ENCODE measurements around the gene MSX1. TPM values are rescaled to one million over a fixed set of nuclear protein-coding genes. Genes with fewer than 3 reads are reported as not detected.

The MSX1 gene
- total RNA-seq, 1 experiment from 2014 or later, result 10.0 TPM

DNA sequence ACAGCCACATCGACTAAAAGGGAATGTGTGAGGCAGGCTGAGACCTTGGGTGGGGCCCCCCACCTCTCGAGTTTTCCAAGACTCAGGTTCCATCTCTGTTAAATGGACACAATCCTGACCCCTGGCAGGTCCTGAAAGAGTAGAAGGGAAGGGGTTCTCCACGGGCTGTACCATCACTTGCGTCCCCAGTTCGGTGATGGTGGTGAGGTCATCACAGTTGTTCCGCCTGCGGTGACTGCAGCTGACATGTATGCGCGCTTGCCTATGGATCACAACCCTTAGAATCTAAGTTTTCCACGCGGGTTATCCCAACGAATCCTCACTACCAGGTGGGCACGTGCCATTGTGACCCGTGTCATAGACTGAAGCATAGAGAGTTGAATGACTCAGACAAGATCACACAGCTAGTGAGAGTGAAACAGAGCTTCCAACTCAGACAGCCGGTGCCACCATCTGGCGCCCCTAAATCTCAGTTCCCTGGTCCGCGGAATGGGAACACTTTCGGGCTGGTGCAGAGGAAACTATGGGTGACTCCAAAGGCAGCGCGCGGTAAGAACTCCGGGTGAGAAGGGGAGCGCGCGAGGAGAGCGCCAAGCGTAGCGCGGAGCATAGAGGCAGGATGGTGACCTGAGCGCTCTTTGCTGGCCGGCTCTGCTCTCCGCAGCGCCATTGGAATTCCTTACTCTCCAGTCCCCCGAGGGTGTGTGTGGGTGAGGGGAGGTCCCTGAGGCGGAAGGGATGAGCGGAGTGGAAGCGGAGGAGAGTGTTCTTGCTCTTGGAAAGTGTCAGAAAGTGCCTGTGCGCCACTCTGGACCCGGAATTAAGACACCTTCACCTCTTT is 10.5 kb downstream of the MSX1 start:
- DNase-seq (ENCODE audit: low spot score), result no peak

DNA sequence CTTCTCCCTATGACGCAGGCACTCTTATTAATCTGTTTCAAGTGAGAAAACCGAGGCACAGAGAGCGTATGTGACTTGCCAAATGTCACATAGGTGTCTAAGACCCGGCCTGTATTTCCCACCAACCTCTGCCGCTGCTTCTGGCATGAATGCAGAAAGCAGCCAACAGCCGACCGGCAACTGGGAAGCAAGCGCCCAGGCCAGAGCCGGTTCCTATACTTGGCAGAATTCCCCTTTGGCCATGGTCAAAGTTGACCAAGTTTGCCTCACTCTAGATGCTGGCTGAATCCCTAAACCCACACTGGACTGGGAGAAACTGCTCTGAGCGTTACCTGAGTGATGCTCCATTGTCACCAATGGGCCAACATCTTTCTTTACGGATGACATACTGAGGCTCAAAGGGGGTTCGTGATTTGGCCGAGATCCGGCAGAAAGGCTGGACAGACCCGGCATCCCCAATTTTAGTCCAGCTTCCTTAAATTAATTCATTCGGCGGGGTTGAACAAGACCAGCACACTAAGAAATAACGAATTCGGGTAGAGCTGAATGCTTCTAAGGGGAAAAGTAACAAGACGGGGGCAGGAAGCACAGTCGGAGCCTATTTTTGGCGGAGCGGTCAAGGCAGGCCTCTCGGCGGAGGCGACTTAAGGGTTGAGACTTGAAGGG is 11.2 kb downstream of the MSX1 start:
- no peak for DNase-seq (ENCODE audit: low spot score)

- no peak for DNase-seq (ENCODE audit: low spot score)
Observed at GRCh38 chr4:4871242-4871572, 11.7 kb downstream of the MSX1 start.

GRCh38 chr4:4871573-4872313 is 12.3 kb downstream of the MSX1 start:
- no peak for DNase-seq (ENCODE audit: low spot score)

- DNase-seq (ENCODE audit: low spot score), result no peak
Observed at GRCh38 chr4:4872314-4872903, 12.9 kb downstream of the MSX1 start.

- no peak for DNase-seq (ENCODE audit: low spot score)
Observed at GRCh38 chr4:4873203-4873602, 13.7 kb downstream of the MSX1 start.

DNA sequence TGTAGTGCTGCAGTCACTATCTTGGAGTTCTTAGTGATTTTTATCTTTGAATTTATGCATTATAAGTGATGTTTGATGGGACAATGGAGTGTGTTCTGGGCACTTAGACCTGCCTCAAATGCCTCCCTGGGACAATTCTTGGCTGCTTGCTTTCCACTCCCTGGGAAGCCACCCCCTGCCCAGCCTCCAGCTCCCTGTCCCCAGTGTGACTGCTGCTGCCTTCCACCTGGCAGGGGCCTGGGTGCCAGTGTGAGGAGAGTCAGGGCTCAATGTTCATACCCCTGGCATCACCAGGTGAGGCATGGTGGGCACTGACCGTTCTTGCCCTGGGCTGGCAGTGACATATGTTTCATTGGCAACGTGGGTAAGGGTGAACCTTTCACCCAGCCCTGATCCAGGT is 14.8 kb downstream of the MSX1 start:
- DNase-seq (ENCODE audit: low spot score), result no peak

- DNase-seq (ENCODE audit: low spot score), result no peak
Observed at GRCh38 chr4:4875147-4875546, 15.7 kb downstream of the MSX1 start.

- DNase-seq (ENCODE audit: low spot score), result no peak
Observed at GRCh38 chr4:4875611-4876010, 16.1 kb downstream of the MSX1 start.

GRCh38 chr4:4876945-4877661 is 17.6 kb downstream of the MSX1 start:
- no peak for DNase-seq (ENCODE audit: low spot score)

- DNase-seq (ENCODE audit: low spot score), result no peak
Observed at GRCh38 chr4:4880492-4880891, 21.0 kb downstream of the MSX1 start.

- no peak for DNase-seq (ENCODE audit: low spot score)
Observed at GRCh38 chr4:4881432-4881831, 22.0 kb downstream of the MSX1 start.

GRCh38 chr4:4884611-4885010 is 25.1 kb downstream of the MSX1 start:
- no peak for DNase-seq (ENCODE audit: low spot score)

GRCh38 chr4:4887426-4887825 is 28.0 kb downstream of the MSX1 start:
- no peak for DNase-seq (ENCODE audit: low spot score)

- DNase-seq (ENCODE audit: low spot score), result no peak
Observed at GRCh38 chr4:4888695-4889094, 29.2 kb downstream of the MSX1 start.

- DNase-seq (ENCODE audit: low spot score), result no peak
Observed at GRCh38 chr4:4889781-4890180, 30.3 kb downstream of the MSX1 start.

DNA sequence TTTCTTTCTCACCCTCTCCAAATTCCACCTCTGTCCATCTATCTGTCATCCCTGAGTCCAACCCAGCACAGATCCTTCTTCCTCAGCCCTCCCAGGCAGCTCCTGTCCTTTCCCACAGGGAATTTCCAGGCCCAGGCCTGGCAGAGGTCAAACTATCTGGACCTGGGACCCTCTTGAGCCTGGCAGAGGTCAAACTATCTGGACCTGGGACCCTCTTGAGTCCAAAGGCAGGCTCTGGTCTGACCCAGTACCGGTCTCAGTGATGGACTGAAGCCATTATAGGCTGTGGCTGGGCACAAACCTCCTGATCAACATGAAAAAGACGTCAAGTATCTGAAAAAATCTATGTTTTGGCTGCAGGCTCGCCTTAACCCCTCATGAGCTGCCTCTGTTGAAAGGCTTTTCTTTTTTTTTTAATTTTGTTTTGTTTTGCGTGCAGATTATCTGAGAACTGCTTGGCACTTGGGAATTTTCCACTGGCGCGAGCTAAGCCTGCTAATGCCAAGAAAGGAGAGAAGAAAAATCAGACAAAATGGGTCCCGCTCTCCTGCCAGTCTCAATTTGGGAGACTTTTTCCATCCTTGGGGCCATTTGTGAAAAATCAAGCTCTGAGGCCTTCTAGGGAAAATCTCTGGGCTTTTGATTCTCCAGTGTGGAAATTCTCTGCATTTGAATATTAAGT is 31.2 kb downstream of the MSX1 start:
- DNase-seq (ENCODE audit: low spot score), result no peak

GRCh38 chr4:4893721-4894120 is 34.3 kb downstream of the MSX1 start:
- DNase-seq (ENCODE audit: low spot score), result no peak

DNA sequence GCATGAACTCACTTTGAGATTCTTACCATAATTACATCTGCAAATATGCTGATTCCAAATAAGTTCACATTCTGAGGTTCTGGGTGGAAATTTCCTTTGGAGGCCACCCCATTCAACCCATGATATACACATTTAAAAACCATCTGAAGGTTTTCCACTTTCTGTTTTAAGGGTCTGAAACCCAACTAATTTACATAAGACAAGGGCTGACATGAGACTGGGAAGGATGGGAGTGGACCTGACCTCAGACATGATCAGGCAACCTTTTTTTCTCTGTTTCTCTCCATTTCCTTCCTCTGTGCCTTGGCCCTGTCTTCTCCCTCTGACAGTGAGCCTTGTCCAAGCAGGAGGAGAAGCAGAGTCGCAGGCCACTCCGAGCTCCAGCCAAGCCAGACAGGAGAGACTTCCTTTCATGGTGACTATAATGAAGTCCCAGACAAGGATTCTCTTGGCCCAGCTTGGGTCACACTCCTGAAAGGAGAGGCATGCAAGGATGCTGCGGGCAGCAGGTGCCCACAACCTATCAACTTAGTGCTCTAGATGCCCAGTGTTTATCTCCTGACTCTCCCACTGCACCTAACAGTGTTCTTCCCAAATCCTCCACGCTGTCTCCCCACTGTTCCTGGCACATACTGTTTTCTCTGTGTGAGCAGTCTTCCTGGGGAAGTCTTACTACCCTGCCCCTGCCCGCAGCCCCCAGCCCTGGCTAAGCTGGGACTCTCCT is 39.9 kb downstream of the MSX1 start:
- no peak for DNase-seq (ENCODE audit: low spot score)

DNA sequence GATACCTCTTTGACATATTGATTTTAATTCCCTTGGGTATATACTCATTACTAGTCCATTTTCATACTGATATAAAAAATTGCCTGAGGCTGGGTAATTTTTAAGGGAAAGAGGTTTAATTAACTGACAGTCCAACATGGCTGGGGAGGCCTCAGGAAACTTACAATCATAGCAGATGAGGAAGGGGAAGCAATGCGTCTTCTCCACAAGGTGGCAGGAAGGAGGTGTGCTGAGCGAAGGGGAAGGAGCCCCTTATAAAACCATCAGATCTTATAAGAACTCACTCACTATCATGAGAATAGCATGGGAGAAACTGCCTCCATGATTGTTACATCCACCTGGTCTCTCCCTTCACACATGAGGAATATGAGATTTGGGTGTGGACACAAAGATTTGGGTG is 42.4 kb downstream of the MSX1 start:
- no peak for DNase-seq (ENCODE audit: low spot score)

DNA sequence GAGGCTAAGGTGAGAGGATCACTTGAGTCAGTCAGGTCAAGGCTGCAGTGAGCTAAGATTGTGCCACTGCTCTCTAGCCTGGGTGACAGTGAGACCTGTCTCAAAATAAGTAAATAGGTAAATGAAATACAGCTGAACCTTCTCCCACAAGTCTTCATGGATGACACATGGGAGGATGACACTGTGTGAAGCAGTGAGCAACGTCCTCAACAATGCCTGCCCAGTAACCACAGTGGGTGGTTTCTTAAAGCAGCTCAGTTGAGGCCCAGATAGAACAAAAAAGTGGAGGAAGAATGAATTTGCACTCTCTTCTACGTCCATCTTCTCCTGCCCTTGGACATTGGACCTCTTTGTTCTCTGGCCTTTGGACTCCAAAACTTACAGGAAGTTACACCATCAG is 52.7 kb downstream of the MSX1 start:
- DNase-seq (ENCODE audit: low spot score), result no peak
